ENCODE data around the gene C2CD2.

C2CD2 gene

GRCh38 chr21:41859297-41859980 is 94.4 kb downstream of the C2CD2 start:
- no peak for DNase-seq

GRCh38 chr21:41858466-41859296 is 95.1 kb downstream of the C2CD2 start:
- no peak for DNase-seq

- DNase-seq = no peak
These were observed 96.0 kb downstream of the C2CD2 start for GRCh38 chr21:41857771-41858300.

- DNase-seq = no peak
These were observed 97.2 kb downstream of the C2CD2 start for GRCh38 chr21:41856572-41856971.

GRCh38 chr21:41854426-41854995 is 99.3 kb downstream of the C2CD2 start:
- DNase-seq = no peak

GRCh38 chr21:41852929-41853320 is 100.9 kb downstream of the C2CD2 start:
- no peak for DNase-seq

- no peak for DNase-seq
These were observed 101.5 kb downstream of the C2CD2 start for GRCh38 chr21:41852151-41852928.

GRCh38 chr21:41851090-41851790 is 102.6 kb downstream of the C2CD2 start:
- no peak for DNase-seq

- DNase-seq = no peak
These were observed 103.7 kb downstream of the C2CD2 start for GRCh38 chr21:41850085-41850484.

- DNase-seq = no peak
These were observed 104.7 kb downstream of the C2CD2 start for GRCh38 chr21:41848958-41849580.

- DNase-seq = no peak
These were observed 105.3 kb downstream of the C2CD2 start for GRCh38 chr21:41848533-41848932.

GRCh38 chr21:41847066-41847804 is 106.6 kb downstream of the C2CD2 start:
- DNase-seq = no peak

GRCh38 chr21:41846536-41846935 is 107.3 kb downstream of the C2CD2 start:
- DNase-seq = no peak

GRCh38 chr21:41846033-41846317 is 107.8 kb downstream of the C2CD2 start:
- DNase-seq = no peak

- DNase-seq = no peak
These were observed 108.3 kb downstream of the C2CD2 start for GRCh38 chr21:41845310-41846032.

- DNase-seq = no peak
These were observed 110.2 kb downstream of the C2CD2 start for GRCh38 chr21:41843584-41843983.

- no peak for DNase-seq
These were observed 112.9 kb downstream of the C2CD2 start for GRCh38 chr21:41840880-41841279.

GRCh38 chr21:41839387-41840000 is 114.3 kb downstream of the C2CD2 start:
- no peak for DNase-seq

GRCh38 chr21:41837756-41838297 is 116.0 kb downstream of the C2CD2 start:
- no peak for DNase-seq
